ENCODE data around the gene COL12A1.
A peak's percentile ranks its signal among the peaks of the same experiment; 100 is the strongest.

COL12A1 gene

DNA sequence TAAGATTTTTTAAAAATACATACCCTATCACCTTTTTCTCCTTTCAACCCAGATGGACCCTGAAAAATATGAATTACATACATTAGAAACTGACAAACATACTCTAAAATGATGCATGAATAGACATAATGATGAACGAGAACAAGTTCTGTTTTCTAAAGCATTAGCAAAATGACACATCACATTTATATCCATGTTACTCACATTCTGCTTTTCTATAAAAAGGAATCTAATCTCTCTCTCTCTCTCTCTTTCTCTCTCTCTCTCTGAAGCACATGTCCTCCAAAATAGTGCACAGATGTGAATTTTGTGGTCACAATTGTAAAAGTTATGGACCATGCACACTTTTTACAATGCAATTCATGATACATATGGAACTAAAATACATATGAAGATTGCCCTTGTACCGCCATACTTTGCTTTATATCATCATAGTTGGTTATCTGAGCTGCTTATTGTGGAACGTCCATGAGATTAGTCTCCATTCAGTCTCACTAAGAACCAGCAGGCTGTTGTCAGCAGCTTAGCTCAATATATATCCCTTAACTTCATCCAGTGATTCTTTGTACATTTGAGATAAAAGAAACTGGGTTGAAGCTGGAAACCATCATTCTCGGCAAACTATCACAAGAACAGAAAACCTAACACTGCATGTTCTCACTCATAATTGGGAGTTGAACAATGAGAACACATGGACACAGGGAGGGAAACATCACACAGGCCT, 114.2 kb downstream of the COL12A1 start:
- H3K18ac ChIP-seq (ENCODE audit: low read depth in 1 of 2, low read length in 2 of 2) = peak overlapping the region in 1 of 2 experiments; percentile 40
- H2AK5ac ChIP-seq (ENCODE audit: low read length, severe bottlenecking) = no peak overlapping the region
- no peaks in the 10 kb centered on the region for H3K9me3 ChIP-seq (ENCODE audit: control insufficient read depth, low read length)
- WGBS = 98% methylated on average over 3 of the region's 4 CpGs
- H2BK120ac ChIP-seq (ENCODE audit: low read depth, low read length) = no peak overlapping the region
- H4K91ac ChIP-seq (ENCODE audit: low read length) = no peak overlapping the region
- no peak overlapping the region for H3K4ac ChIP-seq (ENCODE audit: low read depth in 1 of 2, low read length in 2 of 2)
- H2BK5ac ChIP-seq (ENCODE audit: low read depth, low read length, poor library complexity, severe bottlenecking) = no peak overlapping the region
- no peak overlapping the region for H3K23ac ChIP-seq (ENCODE audit: low read length in 2 of 2)
- no peak overlapping the region for H2BK15ac ChIP-seq (ENCODE audit: low read depth, poor library complexity, severe bottlenecking)
- no peak for DNase-seq
- peaks cover 7 to 45% of the 10 kb centered on the region in 2 experiments for H3K36me3 ChIP-seq (ENCODE audit: control insufficient read depth in 1 of 2, insufficient read depth in 2 of 2, low read depth in 1 of 2, low read length in 2 of 2)
- H3K14ac ChIP-seq (ENCODE audit: low read length in 2 of 2) = no peak overlapping the region
- H3K27ac ChIP-seq (ENCODE audit: low read length, poor library complexity, severe bottlenecking) = no peak overlapping the region
- H4K8ac ChIP-seq (ENCODE audit: low read length) = no peak overlapping the region
- peaks cover 2% of the 10 kb centered on the region for H3K79me1 ChIP-seq (replicated peaks; ENCODE audit: low read length, poor library complexity, severe bottlenecking)
- peaks cover 3% of the 10 kb centered on the region for H3K4me1 ChIP-seq (ENCODE audit: control insufficient read depth, insufficient read depth, low read depth, low read length)
- no peaks in the 10 kb centered on the region for H3K27me3 ChIP-seq (ENCODE audit: control insufficient read depth in 1 of 2, insufficient read depth in 1 of 2, low read length in 2 of 2)
- no peak overlapping the region for H2BK12ac ChIP-seq (ENCODE audit: low read length in 2 of 2)
- H2AFZ ChIP-seq (ENCODE audit: low read depth, low read length) = no peak overlapping the region
- H3K4me3 ChIP-seq (ENCODE audit: insufficient read depth in 1 of 2, low read depth in 1 of 2, low read length in 2 of 2) = no peak overlapping the region
- no peak overlapping the region for H3K9ac ChIP-seq (ENCODE audit: low read length)
- H3K4me2 ChIP-seq (ENCODE audit: low read length, poor library complexity, severe bottlenecking) = no peak overlapping the region

GRCh38 chr6:75090576-75090975, 115.3 kb downstream of the COL12A1 start:
- H3K4ac ChIP-seq (ENCODE audit: low read depth in 1 of 2, low read length in 2 of 2) = no peak overlapping the region
- H3K9me3 ChIP-seq (ENCODE audit: control insufficient read depth, low read length) = no peaks in the 10 kb centered on the region
- no peak overlapping the region for H4K91ac ChIP-seq (ENCODE audit: low read length)
- H4K8ac ChIP-seq (ENCODE audit: low read length) = no peak overlapping the region
- H3K14ac ChIP-seq (ENCODE audit: low read length in 2 of 2) = no peak overlapping the region
- H2BK15ac ChIP-seq (ENCODE audit: low read depth, poor library complexity, severe bottlenecking) = no peak overlapping the region
- H3K18ac ChIP-seq (ENCODE audit: low read depth in 1 of 2, low read length in 2 of 2) = no peak overlapping the region
- H3K79me1 ChIP-seq (replicated peaks; ENCODE audit: low read length, poor library complexity, severe bottlenecking) = peaks cover 2% of the 10 kb centered on the region
- H2AFZ ChIP-seq (ENCODE audit: low read depth, low read length) = no peak overlapping the region
- H3K4me1 ChIP-seq (ENCODE audit: control insufficient read depth, insufficient read depth, low read depth, low read length) = peaks cover 3% of the 10 kb centered on the region
- H2BK12ac ChIP-seq (ENCODE audit: low read length in 2 of 2) = no peak overlapping the region
- H2AK5ac ChIP-seq (ENCODE audit: low read length, severe bottlenecking) = no peak overlapping the region
- no peak overlapping the region for H3K23ac ChIP-seq (ENCODE audit: low read length in 2 of 2)
- no peak overlapping the region for H2BK5ac ChIP-seq (ENCODE audit: low read depth, low read length, poor library complexity, severe bottlenecking)
- 83% methylated on average over 1 of the region's 1 CpG for WGBS
- H3K4me3 ChIP-seq (ENCODE audit: insufficient read depth in 1 of 2, low read depth in 1 of 2, low read length in 2 of 2) = no peak overlapping the region
- peaks cover 7 to 53% of the 10 kb centered on the region in 2 experiments for H3K36me3 ChIP-seq (ENCODE audit: control insufficient read depth in 1 of 2, insufficient read depth in 2 of 2, low read depth in 1 of 2, low read length in 2 of 2)
- H3K9ac ChIP-seq (ENCODE audit: low read length) = no peak overlapping the region
- DNase-seq = no peak
- H3K4me2 ChIP-seq (ENCODE audit: low read length, poor library complexity, severe bottlenecking) = no peak overlapping the region
- H2BK120ac ChIP-seq (ENCODE audit: low read depth, low read length) = no peak overlapping the region
- no peak overlapping the region for H3K27ac ChIP-seq (ENCODE audit: low read length, poor library complexity, severe bottlenecking)
- H3K27me3 ChIP-seq (ENCODE audit: control insufficient read depth in 1 of 2, insufficient read depth in 1 of 2, low read length in 2 of 2) = no peaks in the 10 kb centered on the region

- 93% methylated on average over 7 of the region's 8 CpGs for WGBS
These were observed 115.9 kb downstream of the COL12A1 start for GRCh38 chr6:75089921-75090320.

DNA sequence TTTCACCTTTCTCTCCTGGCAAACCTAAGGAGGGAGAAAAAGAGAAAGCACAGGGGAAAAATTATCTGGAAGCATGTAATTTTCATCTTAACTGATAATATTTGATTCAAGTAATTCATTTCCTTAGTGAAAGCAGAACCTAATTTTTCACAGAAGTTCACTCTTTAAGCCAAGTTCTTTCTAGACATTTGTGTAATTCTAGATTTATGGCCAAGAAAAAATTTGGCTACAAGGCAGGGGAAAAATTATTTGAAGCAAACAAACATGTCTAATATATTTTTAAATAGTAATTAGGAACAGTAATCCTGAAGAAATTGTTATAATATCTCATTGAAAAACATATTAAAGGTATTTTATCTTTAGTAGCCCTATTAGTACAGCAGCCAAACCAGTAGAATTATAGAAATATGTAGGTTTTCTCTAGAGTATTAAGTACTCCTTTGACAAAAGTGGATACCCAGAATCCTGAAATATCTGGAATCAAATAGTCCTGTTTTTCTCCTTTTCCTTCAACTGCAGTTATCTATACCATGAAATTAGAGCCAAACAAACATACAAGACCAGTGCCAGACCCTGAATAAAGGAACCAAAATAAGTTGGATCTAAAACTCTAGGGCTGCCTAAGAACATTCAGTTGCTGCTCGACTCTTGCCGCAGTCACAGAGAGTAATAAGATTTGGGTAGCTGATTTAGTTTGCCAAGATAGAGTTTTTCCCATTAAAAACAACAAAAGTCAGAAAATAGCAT, 116.5 kb downstream of the COL12A1 start:
- DNase-seq = no peak
- H2BK15ac ChIP-seq (ENCODE audit: low read depth, poor library complexity, severe bottlenecking) = no peak overlapping the region
- no peaks in the 10 kb centered on the region for H3K27me3 ChIP-seq (ENCODE audit: control insufficient read depth in 1 of 2, insufficient read depth in 1 of 2, low read length in 2 of 2)
- no peak overlapping the region for H3K9ac ChIP-seq (ENCODE audit: low read length)
- H4K8ac ChIP-seq (ENCODE audit: low read length) = no peak overlapping the region
- no peak overlapping the region for H3K14ac ChIP-seq (ENCODE audit: low read length in 2 of 2)
- H3K9me3 ChIP-seq (ENCODE audit: control insufficient read depth, low read length) = no peaks in the 10 kb centered on the region
- no peak overlapping the region for H3K27ac ChIP-seq (ENCODE audit: low read length, poor library complexity, severe bottlenecking)
- no peak overlapping the region for H3K23ac ChIP-seq (ENCODE audit: low read length in 2 of 2)
- no peak overlapping the region for H2BK120ac ChIP-seq (ENCODE audit: low read depth, low read length)
- H3K79me1 ChIP-seq (replicated peaks; ENCODE audit: low read length, poor library complexity, severe bottlenecking) = peaks cover 2% of the 10 kb centered on the region
- no peak overlapping the region for H3K4me2 ChIP-seq (ENCODE audit: low read length, poor library complexity, severe bottlenecking)
- WGBS = no CpG with 5 or more reads among the region's 2 CpGs
- no peak overlapping the region for H3K4me3 ChIP-seq (ENCODE audit: insufficient read depth in 1 of 2, low read depth in 1 of 2, low read length in 2 of 2)
- H3K18ac ChIP-seq (ENCODE audit: low read depth in 1 of 2, low read length in 2 of 2) = no peak overlapping the region
- no peak overlapping the region for H2BK12ac ChIP-seq (ENCODE audit: low read length in 2 of 2)
- peaks cover 4% of the 10 kb centered on the region for H3K4me1 ChIP-seq (ENCODE audit: control insufficient read depth, insufficient read depth, low read depth, low read length)
- no peak overlapping the region for H2BK5ac ChIP-seq (ENCODE audit: low read depth, low read length, poor library complexity, severe bottlenecking)
- no peak overlapping the region for H2AK5ac ChIP-seq (ENCODE audit: low read length, severe bottlenecking)
- H3K36me3 ChIP-seq (ENCODE audit: control insufficient read depth in 1 of 2, insufficient read depth in 2 of 2, low read depth in 1 of 2, low read length in 2 of 2) = peaks cover 14 to 65% of the 10 kb centered on the region in 2 experiments
- no peak overlapping the region for H4K91ac ChIP-seq (ENCODE audit: low read length)
- H3K4ac ChIP-seq (ENCODE audit: low read depth in 1 of 2, low read length in 2 of 2) = no peak overlapping the region
- no peak overlapping the region for H2AFZ ChIP-seq (ENCODE audit: low read depth, low read length)

More at GRCh38 chr6:75089921-75090320, 115.9 kb downstream of the COL12A1 start:
- Histone ChIP-seq H4K8ac (ENCODE audit: low read length) (no peak overlapping the region), H3K27me3 (ENCODE audit: control insufficient read depth in 1 of 2, insufficient read depth in 1 of 2, low read length in 2 of 2) (no peaks in the 10 kb centered on the region), H2BK12ac (ENCODE audit: low read length in 2 of 2) (no peak overlapping the region), H3K18ac (ENCODE audit: low read depth in 1 of 2, low read length in 2 of 2) (peak overlapping the region in 1 of 2 experiments; percentile 9), H3K4me3 (ENCODE audit: insufficient read depth in 1 of 2, low read depth in 1 of 2, low read length in 2 of 2) (no peak overlapping the region), H2BK120ac (ENCODE audit: low read depth, low read length) (no peak overlapping the region), H3K14ac (ENCODE audit: low read length in 2 of 2) (no peak overlapping the region), H3K23ac (ENCODE audit: low read length in 2 of 2) (no peak overlapping the region), H3K4ac (ENCODE audit: low read depth in 1 of 2, low read length in 2 of 2) (no peak overlapping the region), H2BK15ac (ENCODE audit: low read depth, poor library complexity, severe bottlenecking) (no peak overlapping the region), H3K36me3 (ENCODE audit: control insufficient read depth in 1 of 2, insufficient read depth in 2 of 2, low read depth in 1 of 2, low read length in 2 of 2) (peaks cover 11 to 59% of the 10 kb centered on the region in 2 experiments), H3K4me2 (ENCODE audit: low read length, poor library complexity, severe bottlenecking) (no peak overlapping the region), H3K9me3 (ENCODE audit: control insufficient read depth, low read length) (no peaks in the 10 kb centered on the region), H3K79me1 (replicated peaks; ENCODE audit: low read length, poor library complexity, severe bottlenecking) (peaks cover 2% of the 10 kb centered on the region), H3K4me1 (ENCODE audit: control insufficient read depth, insufficient read depth, low read depth, low read length) (peaks cover 4% of the 10 kb centered on the region), H4K91ac (ENCODE audit: low read length) (no peak overlapping the region), H2AFZ (ENCODE audit: low read depth, low read length) (no peak overlapping the region), H2AK5ac (ENCODE audit: low read length, severe bottlenecking) (no peak overlapping the region), H2BK5ac (ENCODE audit: low read depth, low read length, poor library complexity, severe bottlenecking) (no peak overlapping the region), H3K9ac (ENCODE audit: low read length) (no peak overlapping the region), H3K27ac (ENCODE audit: low read length, poor library complexity, severe bottlenecking) (no peak overlapping the region)
- DNase-seq = no peak

Measured in mesenchymal stem cell (in vitro differentiated cells and primary cell).